Stimulated activated CD8-positive, alpha-beta memory T cell treated with anti-CD3 and anti-CD28 coated beads, Interleukin-15, amount 100 ng/mL, for 24 hours (primary cell): ENCODE data around the gene ZDHHC12.
A peak's percentile ranks its signal among the peaks of the same experiment; 100 is the strongest.
"Not testable (repeated sequence)": the region's sequence is repeated elsewhere in the genome, so short reads cannot be mapped to it uniquely, and the experiment has no call there.

Source experiments
- DNase-seq: peaks from one replicate; pipeline ENCODE4 v3.0.0-alpha.2; 2020; ENCODE audit warnings: low read depth

Gene ZDHHC12

DNA sequence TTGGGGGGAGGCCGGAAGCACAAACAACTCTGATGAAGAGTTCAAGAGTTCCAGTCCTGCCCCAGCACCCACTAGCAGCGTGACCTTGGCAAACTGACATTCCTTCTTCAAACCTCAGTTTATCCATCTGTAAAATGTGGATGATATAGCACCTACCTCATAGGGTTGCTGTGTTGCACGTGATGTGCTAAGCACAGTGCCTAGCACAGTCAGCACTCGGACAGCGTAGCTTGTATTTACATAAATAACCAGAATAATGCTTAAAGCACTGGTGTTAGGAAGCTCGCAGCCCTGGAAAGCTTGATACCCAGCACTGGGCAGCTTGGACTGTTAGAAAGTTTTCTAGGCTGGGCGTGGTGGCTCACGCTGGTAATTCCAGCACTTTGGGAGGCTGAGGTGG is 16.5 kb downstream of the ZDHHC12 start:
- DNase-seq, result no peak

DNA sequence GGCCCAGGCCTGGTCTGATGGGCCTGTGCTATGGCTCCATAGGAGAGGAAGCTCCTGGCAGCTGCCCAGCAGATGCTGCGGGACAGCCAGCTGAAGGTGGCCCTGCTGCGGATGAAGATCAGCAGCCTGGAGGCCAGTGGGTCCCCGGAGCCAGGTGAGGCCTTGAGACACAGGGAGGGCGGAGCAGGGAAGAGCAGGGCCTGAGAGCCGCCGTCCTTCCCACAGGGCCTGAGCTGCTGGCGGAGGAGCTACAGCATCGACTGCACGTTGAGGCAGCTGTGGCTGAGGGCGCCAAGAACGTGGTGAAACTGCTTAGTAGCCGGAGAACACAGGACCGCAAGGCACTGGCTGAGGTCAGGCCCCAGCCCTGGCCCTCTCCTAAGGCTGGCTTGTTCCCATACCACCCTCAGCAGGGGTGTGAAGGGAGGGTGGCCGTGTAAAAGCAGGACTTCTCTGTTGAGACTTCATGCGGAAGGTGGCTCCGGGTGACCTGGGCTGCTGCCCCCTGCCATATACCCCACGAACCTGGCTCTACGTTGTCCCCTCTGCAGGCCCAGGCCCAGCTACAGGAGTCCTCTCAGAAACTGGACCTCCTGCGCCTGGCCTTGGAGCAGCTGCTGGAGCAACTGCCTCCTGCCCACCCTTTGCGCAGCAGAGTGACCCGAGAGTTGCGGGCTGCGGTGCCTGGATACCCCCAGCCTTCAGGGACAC is 17.1 kb downstream of the ZDHHC12 start:
- DNase-seq, result no peak

DNA sequence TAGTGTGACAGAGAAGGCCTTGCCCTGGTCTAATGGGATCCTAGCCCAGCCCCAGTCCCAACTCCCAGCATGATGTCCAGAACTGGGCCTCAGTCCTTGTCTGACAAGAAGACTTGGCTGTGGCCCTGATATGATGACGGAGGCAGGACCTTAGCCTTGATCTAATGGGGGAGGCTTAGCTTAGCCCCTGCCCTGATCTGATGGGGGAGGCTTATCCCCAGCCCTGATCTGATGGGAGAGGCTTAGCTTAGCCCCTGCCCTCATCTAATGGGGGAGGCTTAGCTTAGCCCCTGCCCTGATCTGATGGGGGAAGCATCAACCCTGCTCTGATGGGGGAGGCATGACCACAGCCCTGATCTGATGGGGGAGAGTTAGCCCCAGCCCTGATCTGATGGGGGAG is 17.9 kb downstream of the ZDHHC12 start:
- no peak for DNase-seq

DNA sequence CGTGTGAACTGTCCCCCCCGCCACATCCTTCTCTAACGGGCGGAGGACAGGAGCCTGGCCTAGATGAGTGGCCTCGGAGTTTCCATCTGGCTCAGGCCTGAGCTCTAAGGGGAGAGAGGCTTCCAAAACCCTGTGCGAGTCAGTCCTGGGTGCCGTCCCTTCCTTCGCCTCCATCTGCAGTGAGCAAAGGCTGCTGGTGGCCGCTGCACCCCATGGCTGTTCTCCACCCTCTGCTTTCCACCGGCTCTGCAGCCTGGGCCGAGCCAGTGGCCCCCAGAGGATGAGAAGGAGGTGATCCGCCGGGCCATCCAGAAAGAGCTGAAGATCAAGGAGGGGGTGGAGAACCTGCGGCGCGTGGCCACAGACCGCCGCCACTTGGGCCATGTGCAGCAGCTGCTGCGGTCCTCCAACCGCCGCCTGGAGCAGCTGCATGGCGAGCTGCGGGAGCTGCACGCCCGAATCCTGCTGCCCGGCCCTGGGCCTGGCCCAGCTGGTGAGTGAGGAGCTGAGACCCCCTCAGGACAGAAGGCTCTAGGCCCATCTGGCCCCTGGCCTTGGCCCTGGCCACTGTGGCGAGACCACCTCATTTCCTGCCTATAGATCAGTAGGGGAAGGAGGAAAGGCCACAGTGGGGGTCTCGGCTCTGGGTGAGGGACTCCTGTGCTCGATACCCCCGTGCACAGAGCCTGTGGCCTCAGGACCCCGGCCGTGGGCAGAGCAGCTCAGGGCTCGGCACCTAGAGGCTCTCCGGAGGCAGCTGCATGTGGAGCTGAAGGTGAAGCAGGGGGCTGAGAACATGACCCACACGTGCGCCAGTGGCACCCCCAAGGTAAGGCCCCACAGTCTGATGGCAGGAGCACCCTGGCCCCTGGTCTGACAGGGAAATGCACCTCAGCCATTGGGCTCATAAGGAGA is 18.6 kb downstream of the ZDHHC12 start:
- DNase-seq, result no peak

DNA sequence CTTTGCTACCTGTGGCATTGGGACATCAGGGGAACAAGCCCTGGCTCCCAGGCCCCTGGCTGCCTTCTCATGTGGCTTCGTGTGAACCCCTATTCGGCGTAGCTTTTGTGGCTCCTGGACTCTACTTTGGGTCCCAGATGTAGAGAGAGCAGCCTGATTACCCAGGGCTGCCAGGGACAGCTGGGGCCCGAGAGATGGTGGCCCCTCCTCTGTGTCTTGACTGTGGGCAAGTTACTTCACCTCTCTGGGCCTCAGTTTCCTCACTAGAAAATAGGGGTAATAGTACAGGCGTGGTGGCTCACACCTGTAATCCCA is 19.6 kb downstream of the ZDHHC12 start:
- no peak for DNase-seq

DNA sequence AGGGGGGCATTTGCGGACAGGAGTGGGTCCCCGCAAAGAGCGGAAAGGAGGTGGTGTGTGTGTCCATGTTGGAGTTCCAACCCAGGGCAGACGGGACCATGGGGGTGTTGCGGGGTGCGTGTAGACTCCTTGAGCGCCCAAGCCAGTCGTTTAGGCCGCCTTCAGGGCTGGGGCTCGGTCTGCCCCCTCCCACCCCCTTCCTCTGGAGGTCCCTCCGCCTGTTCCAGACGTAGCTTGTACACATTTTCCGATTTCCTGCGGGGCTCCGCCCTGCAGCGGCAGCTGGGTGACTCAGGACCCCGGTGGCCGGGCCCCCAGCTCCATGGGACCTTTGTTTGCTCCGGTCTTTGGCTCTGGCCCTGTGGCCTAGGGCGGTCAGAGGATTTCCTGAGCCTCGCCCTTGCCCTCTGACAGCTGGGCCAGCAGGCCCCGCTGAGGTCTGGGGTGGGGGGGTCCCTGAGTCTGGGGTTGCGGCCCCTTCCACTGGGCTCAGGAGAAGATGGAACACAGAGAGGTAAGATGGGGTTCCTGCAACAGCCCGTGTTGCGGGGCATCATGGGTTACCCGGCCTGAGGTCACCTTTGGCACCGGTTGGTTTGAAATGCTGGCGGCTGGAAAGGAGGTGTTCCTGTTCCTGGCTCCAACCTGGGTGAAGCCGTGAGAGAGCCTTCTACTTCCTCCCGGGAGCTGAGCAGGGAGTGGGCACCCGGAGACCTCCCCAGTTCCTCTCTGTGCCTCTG is 20.1 kb downstream of the ZDHHC12 start:
- no peak for DNase-seq

DNA sequence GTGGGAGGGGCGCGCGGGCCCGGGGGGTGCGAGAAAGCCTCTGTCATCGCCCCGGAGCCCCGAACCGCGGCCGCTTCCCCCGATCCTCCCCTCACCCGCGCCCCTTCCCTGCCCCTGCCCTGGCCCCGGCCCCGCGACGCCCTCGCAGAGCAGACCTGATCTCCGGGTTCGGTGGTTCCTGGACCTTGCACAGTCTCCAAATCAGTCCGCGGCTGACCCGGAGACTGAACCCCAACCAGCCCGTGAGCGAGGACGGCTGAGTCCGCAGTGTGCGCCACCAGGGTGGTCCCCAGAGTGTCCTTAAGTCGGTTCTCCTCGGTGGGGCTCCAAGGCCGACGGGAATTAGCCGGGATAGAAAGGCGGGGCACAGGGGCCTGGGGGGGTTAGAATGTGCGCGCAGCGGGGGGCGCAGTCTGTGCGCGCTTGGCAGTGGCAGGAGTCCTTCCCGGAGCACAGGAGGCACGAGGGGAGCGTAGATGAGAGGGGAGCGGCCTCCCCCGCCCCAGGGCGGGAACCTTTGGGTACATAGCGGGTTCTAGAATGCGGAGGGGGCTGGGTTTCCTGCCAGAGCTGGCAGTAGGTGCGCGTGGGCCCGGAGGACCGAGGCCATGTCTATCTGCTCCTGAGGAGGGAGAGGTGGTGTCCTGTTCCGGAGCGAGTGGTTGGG is 20.8 kb downstream of the ZDHHC12 start:
- no peak for DNase-seq

DNA sequence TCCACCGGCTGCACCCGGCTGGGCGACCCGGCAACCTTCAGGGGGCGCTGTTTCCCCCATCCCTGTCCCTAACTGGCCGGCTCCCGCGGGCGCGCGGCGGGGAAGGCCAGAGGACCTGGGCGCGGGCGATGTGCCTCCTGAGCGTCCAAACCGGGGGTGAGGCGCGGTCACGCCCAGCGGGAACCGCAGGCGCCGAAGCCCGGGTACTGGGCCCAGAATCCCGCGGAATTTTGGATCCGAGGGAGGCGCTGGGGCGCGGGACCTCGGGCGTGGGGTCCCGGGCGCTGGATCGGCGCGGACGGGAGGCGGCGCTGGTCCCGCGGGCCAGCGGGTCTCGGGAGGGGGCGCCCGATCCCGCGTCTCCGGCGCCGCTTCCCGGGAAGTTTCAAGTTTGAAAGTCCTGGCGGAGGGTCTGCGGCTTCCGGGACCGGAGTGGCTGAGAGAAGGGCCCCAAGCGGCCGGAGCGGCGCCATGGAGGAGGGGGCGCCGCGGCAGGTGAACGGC is 21.4 kb downstream of the ZDHHC12 start, which contains the start of gene PKN3:
Gene PKN3, plus strand, starts transcription at position 59 of the 504 bp plus-strand sequence. Its CDS starts 413 bp downstream, at position 472.
- DNase-seq, result peak; percentile 80

DNA sequence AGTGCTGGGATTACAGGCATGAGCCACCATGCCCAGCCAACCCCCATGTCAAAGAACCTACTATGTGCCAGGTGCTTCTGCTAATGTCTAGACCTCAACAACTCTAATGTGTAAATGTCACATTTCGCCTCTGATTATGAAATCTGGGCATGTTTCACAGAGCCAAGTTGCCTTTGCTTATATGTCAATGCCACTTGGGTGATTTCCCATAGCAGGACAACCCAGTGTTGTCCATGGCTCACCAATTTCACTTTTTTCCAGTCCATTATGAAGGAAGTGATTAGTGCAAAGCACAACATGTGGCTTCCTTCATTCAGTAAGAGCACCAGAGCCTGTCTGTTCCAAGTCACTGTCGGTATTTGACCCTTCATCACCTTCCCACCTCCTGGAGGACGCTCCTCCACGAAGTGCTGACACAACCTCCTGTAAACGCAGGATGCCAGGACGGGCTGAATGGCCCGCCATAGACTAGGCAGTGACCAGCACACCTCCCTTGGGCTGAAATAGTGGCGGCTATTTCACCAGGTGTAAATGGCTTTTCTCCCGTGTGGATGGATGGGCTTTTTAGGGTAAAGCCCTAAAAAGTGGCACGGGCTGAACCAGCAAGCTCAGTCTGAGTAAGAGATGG is 22.6 kb downstream of the ZDHHC12 start:
- no peak for DNase-seq

DNA sequence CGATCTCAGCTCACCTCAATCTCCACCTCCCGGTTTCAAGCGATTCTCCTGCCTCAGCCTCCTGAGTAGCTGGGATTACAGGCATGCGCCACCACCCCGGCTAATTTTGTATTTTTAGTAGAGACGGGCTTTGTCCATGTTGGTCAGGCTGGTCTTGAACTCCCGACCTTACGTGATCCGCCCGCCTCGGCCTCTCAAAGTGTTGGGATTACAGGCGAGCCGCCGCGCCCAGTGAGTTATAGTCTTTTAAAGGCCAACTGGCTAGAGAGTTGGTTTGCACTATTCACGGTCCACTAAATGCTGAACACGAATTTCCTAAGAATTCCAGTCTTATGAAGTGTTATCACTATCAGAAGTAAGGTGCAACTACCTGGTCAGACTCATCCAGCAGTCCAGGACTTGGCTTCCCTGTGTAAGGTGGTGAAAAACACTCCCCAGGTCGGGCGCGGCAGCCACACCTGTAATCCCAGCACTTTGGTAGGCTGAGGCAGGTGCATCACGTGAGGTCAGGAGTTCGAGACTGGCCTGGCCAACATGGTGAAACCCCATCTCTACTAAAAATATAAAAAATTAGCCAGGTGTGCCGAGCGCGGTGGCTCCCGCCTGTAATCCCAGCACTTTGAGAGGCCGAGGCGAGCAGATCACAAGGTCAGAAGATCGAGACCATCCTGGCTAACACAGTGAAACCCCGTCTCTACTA is 24.7 kb downstream of the ZDHHC12 start:
- DNase-seq, result not testable (repeated sequence)

DNA sequence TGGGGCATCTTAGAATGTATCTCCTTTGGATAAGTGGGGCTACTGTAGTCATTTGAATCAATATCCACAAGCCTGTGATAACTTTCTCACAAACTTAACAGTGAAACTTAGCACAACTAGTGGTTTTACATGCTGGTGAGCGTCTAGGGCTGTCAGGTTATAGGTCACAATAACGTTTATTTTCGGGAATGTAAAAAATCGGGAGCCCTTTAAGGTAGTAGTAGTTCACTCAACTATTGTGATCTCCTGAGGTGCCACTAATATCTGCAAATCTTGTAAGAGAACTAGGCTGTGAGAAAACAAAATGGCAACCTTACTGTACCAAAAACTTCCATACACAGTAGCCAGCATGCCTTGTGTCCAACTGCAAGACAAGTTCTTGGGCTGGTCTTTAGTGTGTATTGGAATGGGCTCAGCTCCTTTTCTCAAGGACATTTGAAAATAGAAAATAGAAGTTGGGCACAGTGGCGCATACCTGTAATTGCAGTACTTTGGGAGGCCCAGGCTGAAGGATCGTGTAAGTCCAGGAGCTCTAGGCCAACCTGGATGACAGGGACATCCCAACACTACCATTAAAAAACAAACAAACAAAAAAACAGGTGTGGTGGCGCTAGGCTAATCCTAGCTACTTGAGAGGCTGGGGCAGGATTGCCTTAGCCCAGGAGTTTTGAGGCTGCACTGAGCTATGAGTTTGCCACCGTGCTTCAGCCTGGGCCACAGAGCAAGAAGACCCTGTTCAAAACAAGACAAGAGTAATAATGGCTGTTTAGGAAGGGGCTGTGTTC is 26.8 kb downstream of the ZDHHC12 start:
- no peak for DNase-seq

DNA sequence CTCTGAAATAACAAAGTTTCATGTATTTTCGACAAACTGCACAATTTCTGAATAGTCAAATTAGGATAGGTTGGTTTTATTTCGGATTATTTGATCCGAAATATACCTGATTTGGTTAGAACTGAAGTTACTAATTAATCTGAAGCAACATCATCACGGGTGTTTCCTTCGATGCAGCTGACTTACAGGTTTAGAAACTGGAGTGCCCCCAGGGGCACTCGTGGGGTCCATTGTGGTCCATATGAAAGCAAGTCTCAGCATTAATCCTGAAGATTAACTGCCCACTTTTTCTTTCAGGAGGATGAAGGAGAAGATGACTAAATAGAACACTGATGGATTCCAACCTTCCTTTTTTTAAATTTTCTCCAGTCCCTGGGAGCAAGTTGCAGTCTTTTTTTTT is 29.6 kb downstream of the ZDHHC12 start:
- DNase-seq, result no peak

DNA sequence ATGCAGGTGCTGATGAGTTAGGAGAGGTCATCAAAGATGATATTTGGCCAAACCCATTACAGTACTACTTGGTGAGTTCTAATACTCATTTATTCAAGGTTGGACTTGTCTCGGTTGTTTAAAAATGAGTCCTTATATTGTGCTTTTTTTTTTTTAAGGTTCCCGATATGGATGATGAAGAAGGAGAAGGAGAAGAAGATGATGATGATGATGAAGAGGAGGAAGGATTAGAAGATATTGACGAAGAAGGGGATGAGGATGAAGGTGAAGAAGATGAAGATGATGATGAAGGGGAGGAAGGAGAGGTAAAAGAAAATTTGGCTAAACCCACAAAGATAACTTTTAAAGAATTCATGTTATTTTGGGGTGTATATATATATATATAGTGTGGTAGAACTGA is 30.2 kb downstream of the ZDHHC12 start:
- DNase-seq, result not testable (repeated sequence)

DNA sequence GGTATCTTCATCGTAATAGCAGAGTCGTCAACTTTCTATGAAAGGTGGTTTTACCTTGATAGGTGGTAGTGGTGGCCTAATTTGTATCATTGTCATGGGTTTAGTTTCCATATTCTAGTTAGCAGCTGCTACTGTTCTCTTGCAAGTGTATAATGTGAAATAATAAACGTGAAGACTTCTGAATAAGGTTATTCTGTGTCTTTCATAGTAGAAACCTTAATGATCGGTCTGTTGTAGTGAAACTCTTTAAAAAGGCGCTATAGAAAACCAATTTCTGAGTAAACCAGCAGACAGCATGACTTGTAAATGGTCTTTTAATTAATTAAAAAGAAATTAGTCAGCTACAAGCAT is 33.3 kb downstream of the ZDHHC12 start:
- no peak for DNase-seq

DNA sequence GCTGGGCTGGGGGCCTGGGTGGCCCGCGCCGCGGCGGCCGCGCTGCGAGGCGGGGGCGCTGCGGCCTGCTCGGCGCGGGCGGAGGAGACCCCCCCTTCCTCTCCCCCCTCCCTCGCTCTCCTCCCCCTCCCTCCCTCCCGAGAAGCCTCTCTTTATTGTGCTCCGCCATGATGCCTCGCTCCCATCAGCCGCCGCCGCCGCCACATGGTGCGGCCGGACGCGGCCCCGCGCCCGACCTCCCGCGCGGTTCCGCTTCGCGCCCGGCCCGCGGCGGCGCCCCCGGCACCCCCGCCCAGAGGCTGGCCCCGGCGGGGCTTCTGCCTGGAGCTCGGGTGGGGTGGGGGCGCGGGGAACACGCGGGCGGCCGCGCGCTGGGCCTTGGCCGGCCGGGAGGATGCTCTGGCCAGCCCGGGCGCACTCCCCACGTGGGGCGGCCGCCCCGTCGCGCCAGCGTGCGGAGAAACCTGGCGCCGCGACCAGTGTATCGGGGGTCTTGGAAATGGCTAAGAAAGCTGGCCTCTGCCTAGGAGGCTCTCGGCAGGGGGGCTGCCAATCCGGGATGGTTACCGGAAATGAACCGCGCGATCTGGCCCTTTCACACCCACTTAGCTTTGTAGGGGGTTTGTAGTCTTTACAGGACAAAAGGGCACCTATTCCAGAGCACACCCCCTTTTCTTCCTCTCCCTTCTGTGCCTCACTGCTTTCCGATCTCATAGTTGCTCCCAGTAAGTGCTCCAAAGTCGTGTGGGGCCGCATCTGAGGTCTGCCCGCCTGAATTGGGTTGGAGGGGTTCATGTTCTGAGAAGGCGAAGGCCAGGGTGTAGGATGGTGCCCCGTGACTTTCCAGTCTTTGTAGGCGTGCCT is 33.9 kb downstream of the ZDHHC12 start:
- no peak for DNase-seq

DNA sequence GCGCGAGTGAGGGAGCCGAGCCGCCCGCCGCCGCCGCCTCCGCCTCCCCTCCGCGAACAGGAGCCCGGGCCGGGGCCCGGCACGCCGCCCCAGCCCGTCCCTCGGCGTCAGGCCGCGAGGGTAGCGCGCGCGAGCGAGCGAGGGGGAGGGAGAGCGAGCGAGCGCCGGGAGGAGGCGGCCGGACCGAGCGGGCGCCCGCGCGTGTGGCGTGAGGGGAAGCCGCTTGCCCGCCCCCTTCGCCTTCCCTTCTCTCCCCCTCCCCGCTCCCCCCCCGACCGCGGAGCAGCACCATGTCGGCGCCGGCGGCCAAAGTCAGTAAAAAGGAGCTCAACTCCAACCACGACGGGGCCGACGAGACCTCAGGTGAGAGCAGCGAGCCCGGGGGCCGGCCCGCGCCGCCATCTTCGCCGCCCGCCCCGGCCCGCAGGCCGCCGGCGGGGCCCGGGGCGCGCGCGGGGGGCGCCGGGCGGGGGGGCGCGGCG is 34.6 kb downstream of the ZDHHC12 start:
- DNase-seq, result peak; percentile 26

DNA sequence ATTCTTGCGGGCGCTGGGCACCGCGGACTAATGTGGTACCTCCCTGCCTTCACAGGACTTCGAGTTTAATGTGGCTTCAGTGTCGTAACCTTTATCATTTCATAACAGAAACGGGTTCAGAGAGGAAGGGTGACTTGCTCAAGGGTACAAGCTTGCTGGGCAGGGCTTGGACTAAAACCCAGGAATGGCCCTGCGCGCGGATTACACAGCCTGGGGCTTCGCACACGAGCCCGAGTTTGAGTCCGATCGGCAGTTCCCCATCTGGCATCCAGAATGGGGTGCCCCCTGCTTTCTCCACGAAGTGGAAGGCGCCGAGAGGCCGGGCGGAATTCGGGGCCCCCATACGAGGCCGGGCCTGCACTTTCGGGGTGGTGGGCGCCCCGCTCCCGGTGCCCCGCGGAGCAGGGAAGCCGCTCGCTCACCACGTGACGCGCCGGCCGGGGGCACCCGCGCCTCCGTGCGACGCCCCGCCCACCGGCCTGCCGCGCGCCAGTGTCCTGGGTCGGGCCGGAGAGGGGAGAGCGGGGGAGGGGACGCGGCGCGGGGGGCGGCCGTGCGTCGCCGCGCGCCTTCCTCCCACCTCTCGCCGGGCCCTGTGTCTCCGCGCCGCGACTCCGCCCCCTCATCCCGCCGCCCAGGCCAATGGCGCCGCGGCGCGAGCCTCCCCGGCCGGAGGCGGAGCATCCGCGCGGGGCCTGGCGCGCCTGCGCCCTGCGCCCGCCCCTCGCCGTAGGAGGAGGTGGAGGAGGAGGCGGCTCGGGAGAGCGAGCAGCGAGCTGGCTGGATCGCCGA is 35.2 kb downstream of the ZDHHC12 start, which contains the start of gene SET:
Gene SET, plus strand, starts transcription at position 722 of the 792 bp plus-strand sequence. CDS start 361 bp downstream, outside the sequence.
- peak; percentile 84 for DNase-seq

DNA sequence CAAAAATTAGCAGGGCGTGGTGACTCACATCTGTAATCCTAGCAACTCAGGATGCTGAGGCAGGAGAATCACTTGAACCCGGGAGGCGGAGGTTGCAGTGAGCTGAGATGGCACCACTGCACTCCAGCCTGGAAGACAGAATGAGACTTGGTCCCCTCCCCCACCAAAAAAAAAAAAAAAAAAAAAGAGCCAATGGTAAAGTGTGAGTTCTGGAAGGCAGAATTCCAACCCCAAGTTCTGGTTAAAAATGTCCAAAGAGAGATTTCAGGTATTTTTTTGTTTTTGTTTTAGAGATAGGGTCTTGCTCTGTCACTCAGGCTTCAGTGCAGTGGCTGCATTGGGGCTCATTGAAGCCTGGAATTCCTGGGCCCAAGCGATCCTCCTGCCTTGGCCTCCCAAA is 36.5 kb downstream of the ZDHHC12 start:
- no peak for DNase-seq
